ENCODE measurements around the gene EPC2. TPM values are rescaled to one million over a fixed set of nuclear protein-coding genes. Genes with fewer than 3 reads are reported as not detected.

EPC2 gene, protein sequence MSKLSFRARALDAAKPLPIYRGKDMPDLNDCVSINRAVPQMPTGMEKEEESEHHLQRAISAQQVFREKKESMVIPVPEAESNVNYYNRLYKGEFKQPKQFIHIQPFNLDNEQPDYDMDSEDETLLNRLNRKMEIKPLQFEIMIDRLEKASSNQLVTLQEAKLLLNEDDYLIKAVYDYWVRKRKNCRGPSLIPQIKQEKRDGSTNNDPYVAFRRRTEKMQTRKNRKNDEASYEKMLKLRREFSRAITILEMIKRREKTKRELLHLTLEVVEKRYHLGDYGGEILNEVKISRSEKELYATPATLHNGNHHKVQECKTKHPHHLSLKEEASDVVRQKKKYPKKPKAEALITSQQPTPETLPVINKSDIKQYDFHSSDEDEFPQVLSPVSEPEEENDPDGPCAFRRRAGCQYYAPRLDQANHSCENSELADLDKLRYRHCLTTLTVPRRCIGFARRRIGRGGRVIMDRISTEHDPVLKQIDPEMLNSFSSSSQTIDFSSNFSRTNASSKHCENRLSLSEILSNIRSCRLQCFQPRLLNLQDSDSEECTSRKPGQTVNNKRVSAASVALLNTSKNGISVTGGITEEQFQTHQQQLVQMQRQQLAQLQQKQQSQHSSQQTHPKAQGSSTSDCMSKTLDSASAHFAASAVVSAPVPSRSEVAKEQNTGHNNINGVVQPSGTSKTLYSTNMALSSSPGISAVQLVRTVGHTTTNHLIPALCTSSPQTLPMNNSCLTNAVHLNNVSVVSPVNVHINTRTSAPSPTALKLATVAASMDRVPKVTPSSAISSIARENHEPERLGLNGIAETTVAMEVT
- 11.8 and 13.8 TPM in 2 replicates for total RNA-seq (2014; rRNA removed)
- 5.6 TPM for polyA plus RNA-seq (2012)

- DNase-seq (ENCODE audit: low read depth): peak; percentile 74
Observed at GRCh38 chr2:148643998-148644882, at the start of gene EPC2. EPC2 (plus strand) TSS chr2:148644751; CDS start chr2:148645018, 267 bp downstream.

GRCh38 chr2:148596018-148596417 lies 48.5 kb upstream of the EPC2 start:
- DNase-seq (ENCODE audit: low read depth): no peak

GRCh38 chr2:148599109-148599991 lies 45.2 kb upstream of the EPC2 start:
- peak; percentile 29 for DNase-seq (ENCODE audit: low read depth)

DNA sequence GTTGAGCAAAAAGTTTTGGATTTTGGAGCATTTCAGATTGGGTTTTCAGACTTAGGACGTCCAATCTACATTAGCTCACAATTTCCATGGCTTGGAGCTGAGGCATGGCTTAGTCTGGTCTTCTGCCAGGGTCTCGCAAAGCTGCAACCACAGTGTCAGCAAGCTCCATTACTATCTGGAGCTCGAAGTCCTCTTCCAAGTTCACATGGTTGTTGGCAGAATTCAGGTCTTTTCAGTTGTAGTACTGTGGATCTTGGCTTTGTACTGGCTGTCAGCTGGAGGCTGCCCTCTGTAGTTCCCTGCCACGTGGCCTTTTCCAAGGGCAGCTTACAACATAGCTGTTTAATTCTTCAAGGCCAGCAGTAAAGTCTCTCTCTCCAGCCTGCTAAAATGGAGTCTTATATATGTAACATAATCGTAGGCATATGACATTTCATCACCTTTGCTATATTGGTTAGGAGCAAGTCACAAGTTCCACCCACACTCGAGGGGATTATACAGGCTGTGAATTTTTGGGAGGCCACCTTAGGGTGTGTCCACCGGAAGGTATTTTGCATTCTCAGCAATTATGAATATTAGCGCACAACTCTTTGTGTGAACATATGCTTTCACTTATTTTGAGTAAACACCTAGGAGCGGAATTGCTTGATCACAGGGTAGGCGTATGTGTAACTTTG lies 41.5 kb upstream of the EPC2 start:
- no peak for DNase-seq (ENCODE audit: low read depth)

- DNase-seq (ENCODE audit: low read depth): no peak
Observed at GRCh38 chr2:148603562-148603920, 41.0 kb upstream of the EPC2 start.

- no peak for DNase-seq (ENCODE audit: low read depth)
Observed at GRCh38 chr2:148604927-148605326, 39.6 kb upstream of the EPC2 start.

DNA sequence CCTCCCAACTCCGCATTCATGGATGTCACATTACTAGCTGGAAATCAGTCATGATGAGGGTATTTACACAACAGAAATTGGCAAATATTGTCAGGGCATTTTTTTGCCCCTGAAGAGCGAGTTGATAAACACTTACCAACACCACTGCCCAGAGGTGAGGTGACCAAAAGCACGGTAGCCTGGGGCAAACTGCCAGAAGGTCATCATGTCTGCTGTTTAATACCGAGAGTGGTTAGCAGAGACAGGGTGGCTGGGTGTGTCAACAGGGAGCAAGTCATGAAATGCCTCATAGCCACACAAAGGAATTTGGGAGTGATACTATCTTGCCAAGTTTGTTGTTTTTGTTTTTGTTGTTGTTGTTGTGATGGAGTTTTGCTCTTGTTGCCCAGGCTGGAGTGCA lies 37.0 kb upstream of the EPC2 start:
- DNase-seq (ENCODE audit: low read depth): no peak

- DNase-seq (ENCODE audit: low read depth): no peak
Observed at GRCh38 chr2:148613231-148614013, 31.1 kb upstream of the EPC2 start.

DNA sequence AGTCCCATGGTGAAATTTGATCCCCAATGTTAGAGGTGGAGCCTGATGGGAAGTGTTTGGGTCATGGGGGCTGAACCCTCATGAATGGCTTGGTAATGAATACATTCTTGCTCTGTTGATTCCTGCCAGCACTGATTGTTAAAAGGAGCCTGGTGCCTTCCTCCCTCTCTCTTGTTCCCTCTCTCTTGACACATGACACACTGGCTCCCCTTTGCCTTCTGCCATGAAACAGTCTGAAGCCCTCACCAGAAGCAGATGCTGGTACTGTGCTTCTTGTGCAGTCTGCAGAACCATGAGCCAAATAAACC lies 30.6 kb upstream of the EPC2 start:
- DNase-seq (ENCODE audit: low read depth): no peak

DNA sequence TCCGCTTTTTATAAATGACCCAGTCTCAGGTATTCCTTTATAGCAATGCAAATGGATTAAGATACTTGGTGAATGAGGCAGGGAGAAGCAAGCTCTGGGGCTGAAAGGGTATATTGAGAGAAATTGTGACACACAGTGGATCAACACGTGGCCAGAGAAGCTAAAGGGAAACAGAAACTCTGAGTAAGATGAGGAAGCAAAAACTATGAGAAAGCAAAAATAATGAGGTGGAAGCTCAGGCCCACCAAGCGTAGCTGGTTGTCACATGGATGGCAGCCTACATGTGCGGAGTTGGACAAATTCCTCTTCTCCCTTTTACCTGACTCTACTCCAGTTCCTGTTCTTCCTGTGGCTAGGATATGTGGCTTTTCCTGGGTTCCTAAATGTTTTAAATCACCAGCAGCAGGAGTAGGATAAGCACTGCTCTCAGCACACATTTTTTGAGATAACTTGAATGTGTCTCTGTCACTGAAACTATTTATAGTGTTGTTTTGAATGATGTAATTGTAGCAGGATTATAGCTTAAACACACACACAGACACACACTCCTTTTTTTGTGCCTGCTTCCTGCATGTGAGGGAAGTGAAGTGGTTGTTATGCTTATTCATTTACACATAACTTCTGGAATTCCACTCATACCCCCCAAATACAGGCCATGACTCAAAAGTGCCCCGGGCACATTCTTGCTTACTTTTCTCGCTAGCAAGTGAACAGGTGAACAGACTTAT lies 30.1 kb upstream of the EPC2 start:
- peak; percentile 54 for DNase-seq (ENCODE audit: low read depth)

DNA sequence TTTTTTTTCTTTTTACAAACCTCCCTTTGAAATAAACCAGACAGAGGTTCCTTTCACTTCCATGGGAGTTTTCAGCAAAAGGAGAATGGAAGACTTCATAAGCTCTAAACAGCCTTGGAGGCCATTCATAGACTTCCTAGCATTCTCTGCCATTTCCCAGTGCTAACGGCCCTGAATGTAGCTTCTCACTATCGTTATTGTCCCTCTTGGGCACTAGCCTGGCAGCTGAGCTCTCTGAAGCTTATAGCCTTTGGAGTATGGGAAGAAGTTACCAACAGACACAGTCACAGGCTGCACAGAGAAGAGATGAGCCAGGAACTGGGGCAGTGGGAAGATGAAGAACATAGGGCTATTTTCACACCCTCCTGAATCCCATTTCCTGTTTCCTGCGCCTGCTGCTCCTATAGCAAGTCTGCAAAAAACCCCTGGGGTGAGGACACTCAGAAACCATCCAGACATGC lies 29.1 kb upstream of the EPC2 start:
- DNase-seq (ENCODE audit: low read depth): no peak

DNA sequence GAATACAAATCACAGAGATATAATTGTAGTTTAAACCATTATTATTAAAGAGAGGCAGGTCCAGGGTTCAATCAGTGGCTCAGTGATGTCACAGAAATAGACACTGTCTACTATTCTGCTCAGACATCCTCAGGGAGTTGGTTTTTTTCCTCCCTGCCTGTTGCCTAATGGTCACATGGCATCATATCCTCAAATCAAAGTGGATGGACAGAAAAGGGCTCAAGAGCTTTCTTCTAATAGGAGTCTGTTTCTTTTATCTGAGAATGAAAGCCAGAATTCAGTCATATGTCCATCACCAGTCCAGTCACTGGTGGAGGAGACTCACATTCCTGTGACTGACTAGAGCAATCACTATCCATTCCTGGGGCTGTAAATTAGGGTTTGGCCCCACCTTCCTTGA lies 27.9 kb upstream of the EPC2 start:
- DNase-seq (ENCODE audit: low read depth): no peak

- DNase-seq (ENCODE audit: low read depth): no peak
Observed at GRCh38 chr2:148617219-148617618, 27.3 kb upstream of the EPC2 start.

GRCh38 chr2:148619560-148620195 lies 24.9 kb upstream of the EPC2 start:
- no peak for DNase-seq (ENCODE audit: low read depth)

GRCh38 chr2:148622366-148622765 lies 22.2 kb upstream of the EPC2 start:
- DNase-seq (ENCODE audit: low read depth): no peak

DNA sequence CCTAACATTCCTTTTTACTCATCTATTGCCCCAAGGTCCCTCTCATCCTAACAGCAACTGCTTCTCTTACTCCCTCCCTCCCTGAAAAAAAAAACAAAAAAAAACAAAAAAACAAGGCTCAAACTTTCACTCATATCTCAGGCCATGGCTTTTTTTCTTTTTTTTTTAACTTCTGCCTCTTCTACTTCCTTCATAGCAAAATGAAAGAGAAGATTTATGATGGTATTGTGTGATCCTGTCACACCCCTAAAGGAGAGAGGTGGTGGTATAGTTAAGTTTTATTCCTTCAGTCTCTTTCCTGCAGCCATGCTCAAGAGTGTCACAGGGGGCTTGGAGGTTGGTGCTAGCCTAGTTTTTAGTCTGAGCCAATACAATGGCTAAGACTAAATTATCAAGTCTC lies 21.5 kb upstream of the EPC2 start:
- no peak for DNase-seq (ENCODE audit: low read depth)

DNA sequence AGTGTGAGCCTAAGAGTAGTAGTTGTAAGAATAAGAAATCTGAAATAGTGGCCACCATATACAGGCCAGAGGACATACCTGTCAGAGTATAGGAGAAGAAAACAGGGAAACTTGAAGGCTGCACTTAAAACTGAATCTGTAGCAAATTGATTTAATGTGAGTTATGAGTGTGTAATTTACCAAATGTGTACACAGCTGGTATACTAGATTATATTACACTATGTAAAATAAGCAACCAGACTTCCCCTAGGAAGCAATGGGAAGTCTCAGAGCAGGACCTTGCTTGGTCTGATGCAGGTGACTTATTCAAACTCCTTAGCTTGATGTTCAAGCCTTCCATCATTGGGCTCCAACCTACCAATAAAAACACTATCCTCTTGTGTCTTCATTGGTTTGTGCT lies 17.3 kb upstream of the EPC2 start:
- DNase-seq (ENCODE audit: low read depth): no peak

- no peak for DNase-seq (ENCODE audit: low read depth)
Observed at GRCh38 chr2:148634749-148635148, 9.8 kb upstream of the EPC2 start.

Measured in LHCN-M2 (cell line).